Spleen (tissue), 11 donors: Measurements from ENCODE around the gene NKAIN2. TPM values are rescaled to one million over a fixed set of nuclear protein-coding genes. Genes with fewer than 3 reads are reported as not detected.
"Not testable (repeated sequence)": the region's sequence is repeated elsewhere in the genome, so short reads cannot be mapped to it uniquely, and the experiment has no call there.

Experiments
- DNase-seq: peaks from one replicate; pipeline ENCODE4 v3.0.0-alpha.2; 2020
- H3K27ac ChIP-seq, 8 donors: fragments of 200-600 bp; sonication (generic) in 7 of 8; 1 replicate in 4 of 8; 2 replicates in 4 of 8; pipeline versions ENCODE4 v1.5.0 to v1.8.0; 2016 to 2021; ENCODE audit warnings: inconsistent platforms in 4 of 8, mild to moderate bottlenecking in 4 of 8, moderate library complexity in 1 of 8
- H3K27me3 ChIP-seq, 7 donors: fragments of 200-600 bp; sonication (generic) in 6 of 7; replicated peaks in 1 of 7; 1 replicate in 4 of 7; 2 replicates in 3 of 7; pipeline versions ENCODE4 v1.5.0 to v1.8.0; 2016 to 2021; ENCODE audit warnings: inconsistent platforms in 3 of 7, mild to moderate bottlenecking in 1 of 7
- H3K36me3 ChIP-seq, 6 donors: fragments of 200-600 bp; sonication (generic) in 5 of 6; 1 replicate in 4 of 6; 2 replicates in 2 of 6; pipeline versions ENCODE4 v1.5.0 to v1.8.0; 2016 to 2021; ENCODE audit warnings: inconsistent platforms in 2 of 6
- H3K4me1 ChIP-seq, 6 donors: fragments of 200-600 bp; sonication (generic) in 5 of 6; 1 replicate in 3 of 6; 2 replicates in 3 of 6; pipeline versions ENCODE4 v1.5.0 to v1.8.0; 2016 to 2021; ENCODE audit warnings: inconsistent platforms in 3 of 6
- H3K4me3 ChIP-seq, 8 donors: fragments of 200-600 bp; sonication (generic) in 7 of 8; 1 replicate in 4 of 8; 2 replicates in 4 of 8; pipeline versions ENCODE4 v1.5.0 to v1.8.0; 2016 to 2021; ENCODE audit warnings: inconsistent platforms in 4 of 8, mild to moderate bottlenecking in 4 of 8, moderate library complexity in 2 of 8
- H3K9me3 ChIP-seq, 8 donors: fragments of 200-600 bp; sonication (generic) in 7 of 8; 1 replicate in 4 of 8; 2 replicates in 4 of 8; pipeline versions ENCODE4 v1.5.0 to v1.8.0; 2016 to 2021; ENCODE audit warnings: inconsistent platforms in 4 of 8
- CTCF ChIP-seq, 11 experiments: fragments of 200-600 bp in 7 of 11; fragments of 450-650 bp in 4 of 11; sonication (generic) in 4 of 11; IDR thresholded peaks in 8 of 11; conservative IDR thresholded peaks in 3 of 11; 1 replicate in 7 of 11; 2 replicates in 4 of 11; pipeline versions ENCODE4 v1.4.0 to v1.8.0; 2016 to 2021; ENCODE audit warnings: antibody characterized with exemption in 11 of 11, inconsistent platforms in 4 of 11, mild to moderate bottlenecking in 1 of 11
- POLR2A ChIP-seq, 3 donors: fragments of 450-650 bp; IDR thresholded peaks; one replicate each; pipeline ENCODE4 v1.5.1; 2017; ENCODE audit warnings: antibody characterized with exemption in 3 of 3, mild to moderate bottlenecking in 1 of 3
- POLR2AphosphoS5 ChIP-seq, 3 donors: sonication (generic); formaldehyde crosslinking; IDR thresholded peaks; one replicate each; pipeline ENCODE4 v1.5.1; 2017; ENCODE audit warnings: antibody characterized with exemption in 3 of 3
- WGBS, 5 donors: extraction: QIAGEN DNeasy Blood & Tissue Kit in 3 of 5; methylation state at CpG; one replicate each; pipeline versions ENCODE4 v1.1.5 to v1.1.7; 2013 to 2018; 5-methylcytosine and 5-hydroxymethylcytosine counted together
- intact Hi-C: fragments of 100-400 bp; cut with DNase I; formaldehyde crosslinking; loops from one replicate; pipeline ENCODE4 v1.15.0; 2023; ENCODE audit warnings: low total_unique reads
- polyA plus RNA-seq, 3 donors: library from polyadenylated mRNA; stranded (reverse); fragments of 200-250 nt; gene quantifications; one replicate each; pipeline ENCODE4 v1.2.1, GENCODE V29; 2013
- total RNA-seq, 7 donors: library from RNA; depleted of rRNA in 3 of 7; stranded (reverse); fragments of >200 nt in 3 of 7; fragmentation: NEBNext Ultra II Directional in 4 of 7; extraction: Animal tissue kit (Norgen Biotek cat#: 25700) in 4 of 7; gene quantifications; one replicate each; pipeline versions ENCODE4 v1.1.0 to v1.2.1, GENCODE V29; 2016 to 2021
- donor health status: healthy with polysubstance abuse.
- donor health status: DM: no; HTN: no; CAD: no; lungs with moderate emphysema.
- donor health status: DM: no; HTN: no; CAD: no.
- donor health status: Bipolar disorder and iron deficiency.
- donor health status: healthy.
- donor health status: DM: no; HTN: no; CAD: no.
- donor health status: DM: yes; HTN: yes; CAD: no.

Gene NKAIN2
- total and polyA plus RNA-seq, 10 donors: 0.13 to 0.51 (median 0.18) TPM; not detected in 4

- Histone ChIP-seq H3K27ac (no peak overlapping the region), H3K27me3 (no peaks in the 10 kb centered on the region), H3K36me3 (no peaks in the 10 kb centered on the region), H3K9me3 (no peaks in the 10 kb centered on the region), H3K4me1 (no peaks in the 10 kb centered on the region), H3K4me3 (no peak overlapping the region)
- TF ChIP-seq POLR2AphosphoS5 (IDR thresholded peaks at IDR 0.05): no peak
- no peak for TF ChIP-seq CTCF (IDR thresholded peaks at IDR 0.05 in 8 of 11, conservative IDR thresholded peaks at IDR 0.05 in 3 of 11)
- TF ChIP-seq POLR2A (IDR thresholded peaks at IDR 0.05): no peak
- intact Hi-C loops: no loop called here
- 42 to 55% (median 48%) methylated on average over 6 of the region's 6 CpGs for WGBS, 5 donors
- DNase-seq: no peak
Measured at GRCh38 chr6:123967905-123968304, 164.2 kb downstream of the NKAIN2 start.

- intact Hi-C loops: no loop called here
- no peak for DNase-seq
- Histone ChIP-seq H3K36me3 (no peaks in the 10 kb centered on the region), H3K27me3 (no peaks in the 10 kb centered on the region), H3K27ac (no peak overlapping the region), H3K9me3 (peaks cover 0 to 6% (median 0%) of the 10 kb centered on the region in 8 donors), H3K4me1 (no peaks in the 10 kb centered on the region), H3K4me3 (no peak overlapping the region)
- TF ChIP-seq POLR2AphosphoS5 (IDR thresholded peaks at IDR 0.05) (no peak), POLR2A (IDR thresholded peaks at IDR 0.05) (no peak), CTCF (IDR thresholded peaks at IDR 0.05 in 8 of 11, conservative IDR thresholded peaks at IDR 0.05 in 3 of 11) (no peak)
Measured at GRCh38 chr6:123972600-123973294, 169.1 kb downstream of the NKAIN2 start.

- no peak for DNase-seq
- WGBS, 5 donors: 64 to 75% (median 70%) methylated on average over 2 of the region's 2 CpGs
- TF ChIP-seq POLR2AphosphoS5 (IDR thresholded peaks at IDR 0.05): no peak
- TF ChIP-seq POLR2A (IDR thresholded peaks at IDR 0.05): no peak
- TF ChIP-seq CTCF (IDR thresholded peaks at IDR 0.05 in 8 of 11, conservative IDR thresholded peaks at IDR 0.05 in 3 of 11): no peak
Measured at GRCh38 chr6:123980311-123980710, 176.6 kb downstream of the NKAIN2 start.

GRCh38 chr6:123986938-123987337 is 183.3 kb downstream of the NKAIN2 start:
- 88 to 90% (median 89%) methylated on average over 4 of the region's 4 CpGs for WGBS, 5 donors
- no peak for DNase-seq

More at GRCh38 chr6:123980311-123980710, 176.6 kb downstream of the NKAIN2 start:
- intact Hi-C loops: no loop called here
- H3K27ac ChIP-seq: no peak overlapping the region
- H3K9me3 ChIP-seq: peaks cover 0 to 5% (median 0%) of the 10 kb centered on the region in 8 donors
- no peaks in the 10 kb centered on the region for H3K4me1 ChIP-seq
- no peaks in the 10 kb centered on the region for H3K36me3 ChIP-seq
- H3K27me3 ChIP-seq: no peaks in the 10 kb centered on the region
- H3K4me3 ChIP-seq: no peak overlapping the region

GRCh38 chr6:123989918-123990317 is 186.3 kb downstream of the NKAIN2 start:
- DNase-seq, H3K4me3 ChIP-seq, H3K9me3 ChIP-seq, H3K36me3 ChIP-seq, H3K27me3 ChIP-seq, H3K27ac ChIP-seq, intact Hi-C loops, H3K4me1 ChIP-seq: not testable (repeated sequence)
- 48 to 61% (median 53%) methylated on average over 5 of the region's 5 CpGs for WGBS, 5 donors

More at GRCh38 chr6:123986938-123987337, 183.3 kb downstream of the NKAIN2 start:
- Histone ChIP-seq H3K4me1 (no peaks in the 10 kb centered on the region), H3K36me3 (no peaks in the 10 kb centered on the region), H3K9me3 (no peaks in the 10 kb centered on the region), H3K27ac (no peak overlapping the region), H3K27me3 (no peaks in the 10 kb centered on the region), H3K4me3 (no peak overlapping the region)
- TF ChIP-seq POLR2A (IDR thresholded peaks at IDR 0.05) (no peak), POLR2AphosphoS5 (IDR thresholded peaks at IDR 0.05) (no peak), CTCF (IDR thresholded peaks at IDR 0.05 in 8 of 11, conservative IDR thresholded peaks at IDR 0.05 in 3 of 11) (no peak)
- intact Hi-C loops: no loop called here
